Type B pancreatic cell (in vitro differentiated cells): ENCODE data around the gene HOXC6. TPM values are rescaled to one million over a fixed set of nuclear protein-coding genes. Genes with fewer than 3 reads are reported as not detected.

Experiments
- DNase-seq: peaks from one replicate; pipeline ENCODE4 v3.0.0; 2021; ENCODE audit warnings: mixed read lengths; ENCODE audit not compliant: unreplicated experiment; ENCODE audit errors: extremely low spot score
- H3K27ac Mint-ChIP-seq: 2 replicates; pipeline ENCODE4 v1.8.0; 2021; ENCODE audit warnings: mild to moderate bottlenecking, mixed read lengths
- H3K27me3 Mint-ChIP-seq: 2 replicates; pipeline ENCODE4 v1.8.0; 2021; ENCODE audit warnings: mixed read lengths
- H3K36me3 Mint-ChIP-seq: 2 replicates; pipeline ENCODE4 v1.8.0; 2021; ENCODE audit warnings: mixed read lengths
- H3K4me1 Mint-ChIP-seq: one replicate; pipeline ENCODE4 v1.8.0; 2021; ENCODE audit warnings: mixed read lengths; ENCODE audit not compliant: unreplicated experiment
- H3K4me3 Mint-ChIP-seq: 2 replicates; pipeline ENCODE4 v1.8.0; 2021; ENCODE audit warnings: mild to moderate bottlenecking, mixed read lengths
- H3K9me3 Mint-ChIP-seq: 2 replicates; pipeline ENCODE4 v1.8.0; 2021; ENCODE audit warnings: mixed read lengths
- total RNA-seq: library from RNA; stranded (reverse); gene quantifications from 2 replicates; pipeline ENCODE4 v1.2.1, GENCODE V29; 2021; ENCODE audit warnings: low replicate concordance
- TF ChIP-seq, protein P1 (sequence below): fragments of 200-600 bp; sonication (generic); conservative IDR thresholded peaks from 2 replicates; pipeline ENCODE4 v1.5.0; 2021; ENCODE audit warnings: antibody characterized with exemption, mild to moderate bottlenecking

Gene HOXC6
- total RNA-seq, 1 donor from 2014 or later = 23.0 TPM

DNA sequence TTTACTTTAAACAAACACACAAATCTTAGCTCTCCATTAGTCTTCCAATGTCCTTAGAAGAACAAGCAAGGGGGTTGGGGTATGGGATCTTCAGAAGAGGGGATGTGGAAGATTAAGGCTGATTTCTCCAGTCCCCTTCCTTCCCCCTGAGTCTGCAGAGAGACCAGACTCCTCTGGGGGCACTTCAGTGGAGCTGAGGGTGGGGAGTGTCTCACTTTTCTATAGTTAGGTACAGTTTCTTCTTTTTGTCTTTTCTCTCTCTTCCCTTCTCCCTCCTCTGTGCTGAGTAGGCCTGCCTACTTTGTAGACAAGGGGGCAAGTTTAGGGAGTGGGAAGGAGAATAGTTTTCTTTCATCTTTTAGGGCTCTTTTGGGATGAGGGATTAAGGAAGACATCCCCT lies 27.9 kb downstream of the HOXC6 start:
- Mint-ChIP-seq H3K27ac (peak overlapping the region; percentile 68), H3K4me1 (peaks cover 46% of the 10 kb centered on the region), H3K27me3 (peaks cover 56% of the 10 kb centered on the region), H3K4me3 (peak overlapping the region; percentile 89), H3K9me3 (no peaks in the 10 kb centered on the region), H3K36me3 (peaks cover 18% of the 10 kb centered on the region)
- no peak for DNase-seq
- TF ChIP-seq, protein P1, sequence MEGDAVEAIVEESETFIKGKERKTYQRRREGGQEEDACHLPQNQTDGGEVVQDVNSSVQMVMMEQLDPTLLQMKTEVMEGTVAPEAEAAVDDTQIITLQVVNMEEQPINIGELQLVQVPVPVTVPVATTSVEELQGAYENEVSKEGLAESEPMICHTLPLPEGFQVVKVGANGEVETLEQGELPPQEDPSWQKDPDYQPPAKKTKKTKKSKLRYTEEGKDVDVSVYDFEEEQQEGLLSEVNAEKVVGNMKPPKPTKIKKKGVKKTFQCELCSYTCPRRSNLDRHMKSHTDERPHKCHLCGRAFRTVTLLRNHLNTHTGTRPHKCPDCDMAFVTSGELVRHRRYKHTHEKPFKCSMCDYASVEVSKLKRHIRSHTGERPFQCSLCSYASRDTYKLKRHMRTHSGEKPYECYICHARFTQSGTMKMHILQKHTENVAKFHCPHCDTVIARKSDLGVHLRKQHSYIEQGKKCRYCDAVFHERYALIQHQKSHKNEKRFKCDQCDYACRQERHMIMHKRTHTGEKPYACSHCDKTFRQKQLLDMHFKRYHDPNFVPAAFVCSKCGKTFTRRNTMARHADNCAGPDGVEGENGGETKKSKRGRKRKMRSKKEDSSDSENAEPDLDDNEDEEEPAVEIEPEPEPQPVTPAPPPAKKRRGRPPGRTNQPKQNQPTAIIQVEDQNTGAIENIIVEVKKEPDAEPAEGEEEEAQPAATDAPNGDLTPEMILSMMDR = no peak

DNA sequence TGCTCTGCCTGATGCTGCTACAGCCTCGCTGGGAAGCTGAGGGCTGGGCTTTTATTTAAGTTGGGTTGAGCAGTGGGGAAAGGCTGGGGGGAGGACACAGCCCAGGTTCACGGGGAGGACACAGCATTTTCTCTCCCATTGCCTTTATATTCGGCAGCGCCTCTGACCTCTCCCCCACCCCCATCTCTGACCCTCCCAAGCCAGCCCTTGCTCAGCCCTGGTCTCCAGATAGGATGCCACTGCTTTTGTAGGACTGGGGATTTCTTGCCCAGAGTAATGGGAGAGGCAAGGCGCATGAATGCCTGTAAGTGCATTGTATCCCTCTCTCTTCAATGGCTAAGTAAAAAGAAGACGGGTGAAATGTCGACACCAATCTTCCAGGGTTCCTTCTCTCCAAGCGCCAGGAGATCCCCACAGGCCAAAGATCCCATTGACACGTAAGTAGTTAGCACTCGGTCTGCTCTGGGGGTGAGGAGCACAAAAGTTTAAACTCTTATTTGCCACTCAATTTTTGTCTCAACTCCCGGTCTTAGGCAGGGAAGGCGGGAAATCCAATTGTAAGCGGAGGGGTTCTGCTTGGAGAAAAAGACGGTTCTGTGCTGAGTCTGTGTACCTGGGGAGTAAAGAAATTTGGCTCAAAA lies 30.0 kb downstream of the HOXC6 start:
- Mint-ChIP-seq H3K27me3 (peaks cover 49% of the 10 kb centered on the region), H3K36me3 (peaks cover 29% of the 10 kb centered on the region), H3K4me1 (peaks cover 58% of the 10 kb centered on the region), H3K4me3 (peak overlapping the region; percentile 89), H3K27ac (peak overlapping the region; percentile 83), H3K9me3 (no peaks in the 10 kb centered on the region)
- TF ChIP-seq, protein P1 = no peak
- DNase-seq = no peak

DNA sequence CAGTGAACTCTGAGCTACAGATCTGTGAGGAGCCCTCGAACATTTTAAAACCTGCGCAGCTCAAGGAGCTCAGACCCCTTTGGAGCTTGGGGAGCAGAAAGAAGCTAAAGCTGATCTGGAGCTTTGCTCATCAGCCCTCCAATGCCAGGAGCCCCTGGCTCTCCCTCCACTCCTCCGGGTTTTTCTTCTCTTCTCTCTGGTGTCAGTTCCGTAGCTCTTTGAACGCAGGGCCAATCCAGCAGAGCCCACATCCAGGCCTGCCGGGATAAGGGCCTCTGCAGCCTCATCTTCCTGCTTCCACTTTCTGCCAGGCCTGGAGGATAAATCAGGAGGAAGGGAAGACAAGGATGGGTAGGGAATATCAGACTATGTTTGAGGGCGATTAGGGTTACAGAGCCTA lies 31.4 kb downstream of the HOXC6 start:
- no peaks in the 10 kb centered on the region for H3K9me3 Mint-ChIP-seq
- H3K4me3 Mint-ChIP-seq = peak overlapping the region; percentile 89
- H3K27me3 Mint-ChIP-seq = peaks cover 42% of the 10 kb centered on the region
- H3K27ac Mint-ChIP-seq = peak overlapping the region; percentile 83
- no peak for DNase-seq
- H3K36me3 Mint-ChIP-seq = peaks cover 30% of the 10 kb centered on the region
- TF ChIP-seq, protein P1 = no peak
- peaks cover 65% of the 10 kb centered on the region for H3K4me1 Mint-ChIP-seq

DNA sequence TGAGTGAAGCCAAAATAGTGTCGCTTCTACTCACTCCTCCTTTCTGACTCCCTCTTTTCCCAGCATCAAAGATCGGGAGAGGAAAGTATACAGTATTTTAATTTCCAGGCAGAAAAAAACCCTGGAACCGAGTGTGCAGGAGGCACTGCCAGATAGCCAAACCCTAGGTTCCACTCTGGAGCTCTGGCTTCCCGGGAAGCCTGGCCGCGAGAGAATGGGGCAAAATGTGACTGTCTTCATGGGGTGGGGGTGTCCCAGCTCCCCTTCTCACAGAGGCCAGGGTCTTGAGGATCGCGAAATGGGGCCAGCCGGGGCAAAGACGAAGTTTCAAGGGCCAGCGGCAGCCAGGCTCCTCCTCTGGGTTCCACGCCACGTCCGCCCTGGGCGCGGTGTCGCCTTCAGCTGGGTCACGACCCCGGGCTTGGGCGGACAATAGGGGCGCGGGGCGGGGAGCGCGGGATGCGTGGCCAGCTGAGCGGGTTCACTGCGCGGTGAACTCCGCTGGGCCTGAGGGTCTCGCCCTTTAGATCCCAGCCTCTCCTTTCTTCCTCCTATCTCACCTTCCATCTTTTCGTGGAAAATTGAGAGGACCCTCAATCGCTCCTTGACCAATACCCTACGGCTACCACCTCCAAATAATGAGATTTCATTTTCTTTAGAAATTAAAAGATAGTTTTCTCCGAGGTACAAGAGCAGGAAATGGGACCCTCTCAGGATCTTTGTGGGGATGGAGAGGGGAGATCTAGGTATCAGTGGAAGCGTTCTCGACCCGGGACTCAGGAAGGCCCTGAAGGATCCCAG lies 32.1 kb downstream of the HOXC6 start:
- DNase-seq = no peak
- TF ChIP-seq, protein P1 = no peak
- H3K4me1 Mint-ChIP-seq = peaks cover 64% of the 10 kb centered on the region
- no peaks in the 10 kb centered on the region for H3K9me3 Mint-ChIP-seq
- H3K27me3 Mint-ChIP-seq = peaks cover 40% of the 10 kb centered on the region
- H3K4me3 Mint-ChIP-seq = peak overlapping the region; percentile 89
- H3K27ac Mint-ChIP-seq = peak overlapping the region; percentile 83
- peaks cover 30% of the 10 kb centered on the region for H3K36me3 Mint-ChIP-seq

DNA sequence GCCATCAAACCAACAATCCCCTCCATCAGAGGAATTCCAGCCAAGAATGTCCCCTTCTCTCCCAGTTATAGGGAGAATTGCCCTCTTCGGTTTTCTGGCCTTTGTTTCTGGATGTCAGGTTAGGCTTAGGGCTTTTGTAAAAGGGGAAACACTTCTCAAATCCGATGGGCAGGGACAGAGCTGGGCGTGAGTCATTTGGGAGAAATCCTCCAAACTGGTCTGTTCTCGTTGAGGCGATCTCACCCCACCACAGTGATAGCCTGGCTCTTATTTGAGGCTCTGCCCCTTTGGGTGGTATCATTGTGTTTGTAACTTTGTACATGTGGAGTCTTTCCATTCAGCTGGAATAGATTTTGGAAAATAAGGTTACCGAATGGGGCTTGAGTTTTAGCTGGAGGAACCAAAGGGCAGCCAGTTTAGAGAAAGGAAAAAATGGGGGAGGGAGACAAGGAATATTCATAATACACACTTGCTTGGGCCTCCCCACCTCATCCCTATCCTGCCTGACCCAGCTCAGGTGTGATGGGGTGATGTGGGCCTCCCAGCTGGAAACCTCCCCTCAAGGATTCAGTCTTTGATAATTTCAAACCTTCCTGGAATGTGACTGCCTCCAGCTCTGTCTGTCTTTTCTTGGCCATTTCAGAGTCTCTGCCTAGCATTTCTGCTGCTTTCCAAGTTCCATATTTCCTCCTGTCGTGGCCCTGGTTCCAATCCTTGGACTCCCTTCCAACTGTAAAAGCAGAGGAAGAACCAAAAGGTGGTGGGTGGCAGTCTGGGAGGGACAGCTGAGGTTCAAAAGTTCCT lies 32.9 kb downstream of the HOXC6 start:
- H3K4me1 Mint-ChIP-seq = peaks cover 61% of the 10 kb centered on the region
- peaks cover 25% of the 10 kb centered on the region for H3K36me3 Mint-ChIP-seq
- no peaks in the 10 kb centered on the region for H3K9me3 Mint-ChIP-seq
- peak overlapping the region; percentile 72 for H3K27ac Mint-ChIP-seq
- peak overlapping the region; percentile 89 for H3K4me3 Mint-ChIP-seq
- no peak for DNase-seq
- TF ChIP-seq, protein P1 = no peak
- H3K27me3 Mint-ChIP-seq = peaks cover 35% of the 10 kb centered on the region
